HG03442 (cell line): Measurements from ENCODE around the gene PDZD2.

ENCODE experiments used
- ATAC-seq: cut with Tn5 transposase; IDR thresholded peaks from one replicate; pipeline ENCODE4 v1.9.1; 2021; ENCODE audit warnings: mild to moderate bottlenecking, moderate library complexity; ENCODE audit not compliant: unreplicated experiment

The PDZD2 gene

DNA sequence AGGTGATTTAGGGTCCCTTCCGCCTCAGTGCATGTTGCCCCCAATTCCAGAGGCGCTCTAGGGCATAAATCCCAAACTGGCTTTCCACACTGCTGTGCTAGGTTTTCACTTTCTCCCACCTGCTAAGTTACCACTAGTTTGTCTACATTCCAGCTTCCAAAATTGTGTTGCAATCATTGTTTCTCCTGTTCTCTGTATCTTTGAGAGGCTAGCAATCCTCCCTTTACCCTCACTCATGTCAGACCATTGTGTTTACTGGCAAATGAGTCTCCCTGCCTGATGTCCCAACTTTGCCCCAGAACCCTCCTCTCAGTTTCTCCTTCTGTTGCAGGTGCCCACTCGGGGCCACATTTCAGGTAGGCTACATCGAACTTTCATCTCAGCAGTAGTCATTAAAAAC, 221.3 kb downstream of the PDZD2 start:
- ATAC-seq = no peak

DNA sequence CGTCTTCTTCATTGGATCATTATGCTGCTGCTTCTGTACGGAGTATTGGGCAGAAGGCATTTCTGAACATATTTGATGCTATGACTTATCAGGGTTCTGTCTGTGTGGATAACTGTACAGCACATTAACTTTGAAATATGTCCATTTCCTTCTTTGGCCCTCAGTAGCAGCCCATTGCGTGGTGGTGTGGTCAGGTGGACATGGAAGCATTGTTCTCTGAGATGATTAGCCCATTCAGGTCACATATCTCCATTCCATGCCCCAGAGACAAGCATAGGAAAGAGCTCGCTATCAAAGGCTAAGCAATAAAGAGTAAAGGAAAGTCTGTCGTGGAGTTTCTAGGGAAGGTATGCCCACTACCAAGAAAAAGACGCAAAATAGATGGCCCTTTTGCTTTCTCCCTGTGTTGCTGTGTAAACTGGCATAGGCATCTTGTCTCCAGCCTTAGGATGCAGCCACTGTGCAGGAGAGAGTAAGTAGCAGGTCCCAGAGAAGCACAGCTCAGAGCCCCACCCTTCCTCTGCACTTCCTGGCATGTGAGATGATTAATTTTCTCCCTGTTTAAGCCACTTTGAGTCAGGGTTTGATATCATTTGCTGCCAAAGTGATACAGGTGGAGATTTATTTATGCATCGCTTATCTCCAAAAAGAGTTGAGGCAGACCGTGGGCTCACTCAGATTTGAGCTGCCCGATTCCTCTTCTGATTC, 221.9 kb downstream of the PDZD2 start:
- ATAC-seq = no peak

DNA sequence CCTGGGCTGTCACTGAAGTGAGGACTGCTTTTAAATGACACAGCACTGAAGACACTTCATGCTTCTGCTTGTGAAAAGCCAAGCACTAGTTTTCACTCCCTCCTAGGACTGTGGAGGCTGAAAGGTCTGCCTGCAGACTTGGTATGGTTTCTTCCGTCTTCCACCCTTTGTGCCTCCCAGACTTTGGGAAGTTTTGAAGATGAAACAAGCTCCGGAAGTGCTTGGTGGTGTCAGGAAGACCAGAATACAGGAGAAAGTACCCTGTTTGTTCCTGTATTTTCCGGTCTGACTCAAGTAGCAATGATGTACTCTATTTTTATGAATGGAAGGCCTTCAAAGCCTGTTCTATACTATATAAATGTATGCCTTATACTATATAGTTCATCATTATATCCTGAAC, 222.7 kb downstream of the PDZD2 start:
- ATAC-seq = no peak

DNA sequence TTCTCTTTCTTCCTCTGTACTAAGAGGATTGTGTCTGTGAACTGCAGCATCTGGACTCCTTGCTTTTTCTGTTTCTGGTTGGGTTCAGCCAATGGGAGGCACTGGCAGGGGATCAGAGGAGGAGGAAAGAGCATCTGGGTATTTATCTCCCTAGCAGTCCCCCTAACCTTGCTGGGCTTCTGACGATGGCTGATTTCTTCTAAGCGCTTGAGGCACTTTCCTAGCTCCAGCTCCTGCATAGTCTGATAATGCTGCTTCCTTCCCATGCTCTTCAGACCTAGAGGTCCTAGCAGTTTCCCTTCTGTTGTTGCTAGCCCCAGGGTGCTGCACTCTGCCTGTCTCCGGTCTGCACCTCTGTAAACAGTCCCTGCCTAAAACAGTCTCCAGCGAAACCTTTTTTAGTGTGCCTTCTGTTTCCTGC, 225.1 kb downstream of the PDZD2 start:
- ATAC-seq = no peak

DNA sequence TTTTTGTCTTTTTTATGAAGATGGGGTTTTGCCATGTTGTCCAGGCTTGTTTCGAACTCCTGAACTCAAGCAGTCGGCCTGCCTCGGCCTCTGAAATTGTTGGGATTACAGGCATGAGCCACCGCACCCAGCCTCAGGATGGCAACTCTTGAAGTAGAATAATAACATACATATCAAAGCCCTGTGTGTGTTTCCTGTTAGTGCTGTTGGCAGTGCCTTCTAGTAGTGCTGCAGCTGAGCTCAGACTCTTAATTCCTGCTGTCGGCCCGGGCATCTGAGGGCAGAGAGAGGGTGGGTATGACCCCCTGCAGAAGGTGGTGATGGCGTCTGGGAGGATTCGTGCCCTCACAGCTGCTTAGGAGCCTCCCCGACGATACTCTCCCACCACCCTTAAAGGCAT, 227.2 kb downstream of the PDZD2 start:
- ATAC-seq = no peak

DNA sequence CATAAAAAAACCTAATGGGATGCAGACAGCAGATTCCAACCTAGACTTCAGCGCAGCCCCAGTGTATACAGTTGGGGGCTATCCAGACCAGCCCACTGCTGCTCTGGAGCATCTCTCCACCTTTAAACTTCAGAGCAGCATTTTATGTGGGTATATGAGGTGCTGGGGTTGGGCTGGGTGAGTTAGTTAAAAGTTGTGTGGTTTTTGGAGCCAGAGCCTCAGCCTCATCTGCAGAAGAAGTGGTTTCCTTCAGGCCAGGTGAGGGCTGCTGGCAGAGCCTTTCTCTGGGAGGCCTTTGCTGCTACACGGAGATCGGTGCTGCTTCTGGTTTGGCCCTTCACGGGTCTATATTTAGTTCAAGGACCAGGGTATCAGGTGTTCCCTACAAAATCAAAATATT, 228.3 kb downstream of the PDZD2 start:
- no peak for ATAC-seq

DNA sequence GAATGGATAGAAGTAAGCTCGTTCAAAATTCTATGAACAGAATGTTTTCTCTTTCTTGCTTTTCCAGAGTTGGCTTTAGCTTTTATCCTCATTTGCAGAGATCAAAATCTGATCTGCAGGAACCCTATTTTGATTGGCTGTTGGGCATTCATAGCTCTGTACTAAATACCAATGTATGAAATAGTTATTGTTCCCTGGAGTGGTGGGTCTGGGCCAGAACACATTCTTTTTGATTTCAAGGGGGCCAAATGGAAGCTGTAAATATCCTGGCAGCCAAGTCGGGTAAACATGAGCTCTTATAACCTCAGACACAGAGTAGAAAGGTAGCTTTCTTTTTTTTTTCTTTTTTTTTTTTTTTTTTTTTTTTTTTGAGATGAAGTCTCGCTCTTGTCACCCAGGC, 241.5 kb downstream of the PDZD2 start:
- ATAC-seq = no peak

DNA sequence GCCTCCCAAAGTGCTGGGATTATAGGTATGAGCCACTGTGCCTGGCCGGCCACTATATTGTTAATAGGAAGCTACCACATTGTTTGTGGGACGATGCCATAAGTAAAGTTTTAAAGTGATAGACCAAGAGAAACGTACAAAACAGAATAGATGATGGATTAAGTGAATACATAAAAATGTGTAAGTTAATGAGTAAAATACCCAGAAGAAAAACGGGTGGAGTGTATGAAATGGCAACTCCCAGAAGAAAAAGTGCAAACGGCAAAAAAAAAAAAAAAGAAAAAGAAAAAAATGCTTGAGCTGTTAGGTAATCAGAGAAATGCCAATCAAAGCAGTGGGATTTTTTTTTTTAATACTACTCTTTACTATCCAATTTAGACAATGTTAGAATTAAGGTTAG, 246.0 kb downstream of the PDZD2 start:
- ATAC-seq = no peak

DNA sequence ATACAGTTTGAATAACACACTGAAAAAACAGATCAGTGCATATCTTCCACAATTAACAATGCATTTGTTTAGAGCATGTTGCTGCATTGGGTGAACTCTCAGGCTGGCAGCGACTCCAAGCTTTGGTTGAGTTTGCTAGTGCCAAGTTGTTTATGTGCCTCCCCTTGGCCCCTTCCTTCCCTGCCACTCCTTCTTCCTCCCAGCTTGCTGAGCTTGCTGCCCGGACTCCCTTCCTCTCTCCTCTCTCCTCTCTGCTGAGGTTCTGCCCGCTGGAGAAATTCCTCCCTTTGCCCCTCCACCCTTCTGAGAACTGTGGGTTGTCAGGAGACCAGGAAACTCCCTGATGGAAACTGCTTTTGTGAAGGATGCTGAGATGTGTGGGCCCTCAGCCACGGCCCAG, 247.3 kb downstream of the PDZD2 start:
- no peak for ATAC-seq

DNA sequence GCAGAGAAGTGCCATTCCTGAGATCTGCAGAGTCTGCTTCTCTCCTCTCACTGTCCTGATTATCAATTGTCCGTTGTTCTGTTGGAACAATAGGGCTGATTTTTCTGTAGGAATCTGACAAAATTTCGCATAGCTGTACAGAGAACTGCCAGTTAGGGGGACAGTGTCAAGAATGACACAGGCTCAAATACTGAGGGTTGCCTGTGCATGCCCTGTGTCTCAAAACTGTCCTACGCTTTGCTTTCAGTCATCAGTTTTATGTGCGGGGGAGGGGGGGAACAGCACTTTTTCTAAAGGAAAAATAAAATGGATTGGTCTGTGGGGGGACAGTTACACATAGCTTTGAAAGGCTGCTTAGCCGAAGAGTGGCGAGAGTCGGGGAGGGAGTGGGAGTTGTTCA, 248.6 kb downstream of the PDZD2 start:
- ATAC-seq = no peak

DNA sequence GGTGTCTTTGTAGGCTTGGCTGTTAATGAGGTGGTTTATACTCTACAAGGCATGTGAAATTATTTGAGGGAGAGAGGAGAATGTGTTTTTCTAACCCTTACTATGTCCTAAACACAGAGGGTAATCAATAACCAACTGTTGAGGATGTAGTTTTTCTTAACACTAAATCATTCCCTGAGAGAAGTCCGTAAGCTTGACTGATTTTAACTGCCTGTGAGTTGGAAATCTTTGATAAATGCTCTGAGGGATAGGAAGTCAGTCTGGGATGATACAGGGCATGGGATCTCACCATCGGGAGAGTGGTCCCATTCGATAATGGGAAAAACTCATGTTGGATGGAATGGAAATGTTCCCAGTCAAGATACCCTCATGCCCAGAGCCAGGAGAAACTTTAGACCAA, 249.6 kb downstream of the PDZD2 start:
- no peak for ATAC-seq

DNA sequence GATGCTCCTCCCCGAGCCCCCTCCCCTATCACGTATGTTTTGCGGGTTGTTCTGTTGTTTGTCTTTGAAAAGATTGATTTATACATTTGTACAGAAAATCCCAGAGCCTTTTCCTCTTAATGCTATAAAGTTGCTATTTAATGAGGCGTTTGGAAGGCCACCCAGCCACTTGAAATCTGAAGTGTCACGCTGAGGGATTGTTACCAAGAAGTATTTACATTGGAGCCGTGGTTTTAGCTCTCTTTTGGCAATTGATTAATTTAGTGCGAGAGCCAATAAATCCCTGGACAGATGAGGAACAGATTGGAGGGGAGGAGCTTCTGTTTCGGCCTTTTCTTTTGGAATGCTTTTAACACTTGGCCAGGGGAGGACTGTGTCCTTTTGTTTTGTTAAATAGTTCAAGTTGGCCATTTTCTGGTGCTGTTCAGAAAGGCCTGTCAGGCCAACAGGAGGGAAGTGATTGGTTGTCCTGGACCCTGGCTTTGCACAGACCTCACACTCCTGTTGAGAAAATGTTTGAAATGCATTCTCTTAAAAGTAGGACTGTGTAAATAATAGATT, 250.2 kb downstream of the PDZD2 start:
- no peak for ATAC-seq

DNA sequence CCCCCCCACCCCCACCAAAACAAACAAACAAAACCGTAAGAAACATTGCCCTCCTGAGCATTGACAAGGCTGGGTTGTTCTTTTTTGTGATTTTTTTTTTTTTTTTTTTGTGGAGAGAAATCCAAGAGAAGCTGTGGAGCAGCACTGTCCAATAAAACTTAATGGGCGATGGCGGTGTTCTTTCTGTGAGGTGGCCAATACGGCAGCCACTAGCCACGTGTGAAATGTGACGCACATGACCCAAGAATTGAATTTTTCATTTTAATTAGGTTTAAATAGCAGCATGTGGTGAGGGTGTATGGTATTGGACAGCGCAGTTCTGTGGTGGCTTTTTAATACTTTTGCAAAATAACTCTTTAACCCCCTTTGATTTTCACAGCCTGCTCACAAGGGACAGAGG, 251.1 kb downstream of the PDZD2 start:
- no peak for ATAC-seq

DNA sequence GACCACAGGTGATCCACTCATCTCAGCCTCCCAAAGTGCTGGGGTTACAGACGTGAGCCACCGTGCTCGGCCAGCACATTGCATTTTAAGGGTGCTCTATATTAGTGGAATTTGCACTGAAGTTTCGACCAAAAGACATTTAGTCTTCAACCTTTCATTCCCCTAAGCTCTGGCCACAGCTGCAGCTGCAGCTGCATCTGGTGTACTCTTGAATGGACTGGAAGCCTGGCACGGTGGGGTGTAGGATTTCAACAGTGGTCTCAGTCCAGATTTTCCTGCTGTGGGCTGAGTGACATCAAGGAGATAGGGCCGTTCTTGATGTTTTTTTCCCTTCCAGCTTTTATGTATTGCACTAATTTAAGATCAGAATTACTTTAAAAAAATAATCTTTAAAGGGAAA, 255.2 kb downstream of the PDZD2 start:
- ATAC-seq = no peak

DNA sequence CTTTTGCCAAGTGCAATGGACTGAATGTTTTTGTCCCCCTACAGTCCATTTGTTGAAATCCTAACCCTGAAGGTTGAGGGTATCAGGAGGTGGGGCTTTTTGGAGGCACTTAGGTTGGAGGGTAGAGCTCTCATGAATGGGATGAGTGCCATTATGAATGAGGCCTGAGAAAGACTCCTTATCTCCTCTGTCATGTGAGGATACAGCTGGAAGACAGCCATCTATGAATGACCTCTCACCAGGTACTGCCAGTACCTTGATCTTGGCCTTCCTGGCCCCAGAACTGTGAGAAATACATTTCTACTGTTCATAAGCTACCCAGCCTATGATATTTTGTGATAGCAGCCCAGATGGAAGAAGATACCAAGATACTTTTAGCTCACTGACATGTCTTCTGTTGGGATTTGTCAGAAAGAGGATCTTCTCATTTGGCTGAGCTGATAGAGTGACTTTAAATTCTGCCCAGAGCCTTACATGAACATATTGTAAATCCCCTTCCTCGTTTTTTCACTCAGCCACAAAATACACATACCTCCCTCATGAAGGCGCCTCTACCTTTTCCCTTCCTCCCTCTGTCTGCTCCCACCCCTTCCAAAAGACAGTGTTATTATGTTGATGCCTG, 256.4 kb downstream of the PDZD2 start:
- no peak for ATAC-seq

DNA sequence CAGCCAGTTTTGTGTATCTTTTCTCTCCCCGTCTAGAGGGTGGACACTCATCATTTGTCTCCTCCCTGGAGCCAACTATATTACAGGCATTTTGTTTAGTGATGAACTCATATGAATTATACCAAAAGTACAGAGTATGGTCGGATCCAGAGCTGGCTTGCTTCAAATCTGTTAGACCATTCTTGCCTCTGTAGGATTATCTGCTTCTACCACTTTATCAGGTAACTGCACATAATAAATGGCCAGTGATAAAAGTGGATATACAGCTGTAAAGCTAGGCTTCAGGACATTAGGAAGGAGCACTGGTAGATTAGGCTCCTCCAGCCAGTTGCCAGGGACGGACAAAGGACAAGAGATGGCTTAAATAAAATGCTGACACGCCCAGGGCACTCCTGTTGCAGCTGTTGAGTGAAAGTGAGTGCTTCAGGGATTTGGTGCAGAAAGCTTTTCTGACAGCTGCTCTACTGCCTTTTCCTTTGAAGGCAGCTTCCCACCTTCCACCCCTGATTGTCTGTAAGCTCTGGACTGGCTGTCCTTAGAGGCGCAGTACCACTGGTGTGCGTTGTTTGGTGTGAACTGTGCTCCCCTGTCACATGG, 259.2 kb downstream of the PDZD2 start:
- no peak for ATAC-seq

DNA sequence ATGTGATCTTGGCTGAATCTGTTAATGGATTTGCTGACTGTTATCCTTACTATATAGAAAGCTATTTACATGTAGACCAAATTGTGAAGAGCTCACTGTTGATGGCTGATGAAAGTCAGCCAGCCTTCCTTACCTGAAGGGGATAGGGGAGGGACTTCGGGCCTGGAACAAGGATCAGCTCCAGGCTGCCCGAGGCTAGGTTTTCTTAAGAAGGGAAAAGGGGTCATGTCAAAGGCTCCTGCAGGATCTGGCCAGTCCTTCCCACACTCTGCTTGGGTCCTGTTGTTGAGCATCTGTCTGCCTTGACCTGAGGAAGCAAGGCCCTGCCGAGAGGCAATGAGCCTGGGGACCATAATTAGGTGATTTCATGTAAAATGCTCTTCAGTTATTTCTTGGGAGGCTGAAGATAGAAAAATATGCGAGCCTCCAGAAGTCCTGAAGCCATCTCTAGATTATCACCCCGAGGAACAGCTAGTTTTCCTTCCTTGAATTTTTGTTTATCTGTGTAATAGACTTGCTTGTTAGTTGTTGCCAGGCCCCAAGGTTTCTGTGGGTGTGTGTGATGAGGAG, 261.4 kb downstream of the PDZD2 start:
- no peak for ATAC-seq

DNA sequence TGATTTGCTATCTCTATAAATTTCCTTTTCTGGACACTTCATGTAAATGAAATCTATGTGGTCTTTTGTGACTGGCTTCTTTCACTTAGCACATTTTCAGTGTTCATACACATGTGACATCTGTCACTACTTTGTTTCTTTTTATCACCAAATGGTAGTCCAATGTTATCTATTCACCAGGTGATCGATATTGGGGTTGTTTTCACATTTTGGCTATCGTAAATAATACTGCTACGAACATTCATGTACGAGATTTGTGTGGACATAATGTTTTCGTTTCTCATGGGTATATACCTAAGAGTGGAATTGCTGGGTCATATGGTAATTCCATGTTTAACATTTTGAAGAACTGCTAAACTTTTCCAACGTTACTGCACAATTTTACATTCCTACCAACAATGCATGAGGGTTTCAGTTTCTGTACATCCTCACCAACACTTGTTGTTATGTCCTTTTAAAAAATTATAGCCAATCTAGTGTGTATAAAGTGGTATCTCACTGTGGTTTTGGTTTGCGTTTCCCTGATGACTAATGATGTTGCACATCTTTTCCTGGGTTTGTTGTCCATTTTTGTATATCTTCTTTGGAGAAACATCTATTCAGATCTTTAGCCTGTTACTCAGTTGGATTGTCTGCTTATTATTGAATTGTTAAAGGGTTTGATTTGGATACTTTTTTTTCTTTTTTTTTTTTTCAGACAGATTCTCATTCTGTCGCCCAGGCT, 263.0 kb downstream of the PDZD2 start:
- no peak for ATAC-seq

DNA sequence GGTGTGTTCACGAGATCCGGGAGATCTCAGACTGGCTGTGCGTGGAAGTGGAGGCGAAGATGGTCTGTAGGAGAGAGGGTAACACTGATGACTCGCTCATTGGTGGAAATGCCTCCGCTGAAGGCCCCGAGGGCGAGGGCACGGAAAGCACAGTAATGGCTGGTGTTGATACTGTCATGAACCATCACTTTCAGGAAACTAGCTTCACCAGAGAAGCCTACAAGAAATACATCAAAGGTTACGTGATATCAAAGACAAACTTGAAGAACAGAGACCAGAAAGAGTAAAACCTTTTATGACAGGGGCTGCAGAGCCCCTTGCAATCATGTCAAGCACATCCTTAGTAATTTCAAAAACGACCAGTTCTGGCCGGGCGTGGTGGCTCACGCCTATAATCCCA, 269.5 kb downstream of the PDZD2 start:
- ATAC-seq = no peak

DNA sequence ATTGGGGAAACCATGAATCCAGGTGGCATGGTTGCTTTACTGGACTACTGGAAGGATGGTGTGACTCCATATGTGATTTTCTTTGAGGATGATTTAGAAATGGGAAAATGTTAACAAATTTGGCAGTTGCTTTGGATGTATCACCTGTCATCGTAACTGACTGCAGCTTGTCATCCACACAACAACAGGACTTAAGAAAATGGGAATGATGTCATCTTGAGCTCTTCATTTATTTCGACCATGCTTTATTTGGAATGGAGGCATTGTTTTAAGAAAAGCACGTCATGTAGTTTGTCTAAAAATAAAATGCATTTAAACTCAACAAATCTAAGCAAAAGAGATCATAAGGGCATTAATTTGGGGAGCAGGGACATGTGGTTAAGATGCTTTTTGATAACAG, 270.1 kb downstream of the PDZD2 start:
- no peak for ATAC-seq
